PC-3 (cell line): ENCODE measurements around the gene ZACN. TPM values are rescaled to one million over a fixed set of nuclear protein-coding genes. Genes with fewer than 3 reads are reported as not detected.

ENCODE experiments used
- ATAC-seq: fragments of 200-7000 bp; cut with Tn5 transposase; 2 replicates; pipeline ENCODE4 v1.9.1; 2020; ENCODE audit warnings: mild to moderate bottlenecking, moderate library complexity
- BruUV-seq: library from RNA; stranded (reverse); fragments of 400-500 nt; replicated peaks from 2 replicates; lab custom pipeline; 2021; lab: Mats Ljungman, UMichigan
- CTCF ChIA-PET: fragments of 300-600 bp; sonication (Branson Sonifier 250); formaldehyde crosslinking; loops from one replicate; lab custom pipeline; 2022; ENCODE audit warnings: antibody characterized with exemption; lab: Charles Lee
- POLR2A ChIA-PET: fragments of 300-600 bp; sonication (Branson Sonifier 250); formaldehyde crosslinking; loops from one replicate; lab custom pipeline; 2022; ENCODE audit warnings: antibody characterized with exemption; ENCODE audit not compliant: unreplicated experiment; lab: Charles Lee
- DNase-seq: peaks from one replicate; pipeline ENCODE4 v3.0.0-alpha.2; 2015
- H2AFZ ChIP-seq: fragments of 300-600 bp; sonication (generic); 2 replicates; pipeline ENCODE4 v1.6.0; 2016; ENCODE audit warnings: antibody characterized with exemption, low read length
- H3F3A ChIP-seq: fragments of 300-600 bp; sonication (generic); one replicate; pipeline ENCODE4 v1.6.0; 2017; ENCODE audit warnings: antibody characterized with exemption, low read length, control low read depth, mild to moderate bottlenecking; ENCODE audit not compliant: unreplicated experiment
- H3K27ac ChIP-seq: fragments of 300-600 bp; sonication (generic); 2 replicates; pipeline ENCODE4 v1.5.1; 2016; ENCODE audit warnings: mild to moderate bottlenecking, low read length
- H3K27me3 ChIP-seq: fragments of 300-600 bp; sonication (generic); 2 replicates; pipeline ENCODE4 v1.6.1; 2016; ENCODE audit warnings: low read length, mixed read lengths
- H3K36me3 ChIP-seq: fragments of 300-600 bp; sonication (generic); 2 replicates; pipeline ENCODE4 v1.6.1; 2016; ENCODE audit warnings: low read depth, mixed run types, low read length, mixed read lengths
- H3K4me1 ChIP-seq: fragments of 300-600 bp; sonication (generic); 2 replicates; pipeline ENCODE4 v1.5.1; 2016; ENCODE audit warnings: low read length; ENCODE audit not compliant: insufficient read depth
- H3K4me2 ChIP-seq: fragments of 300-600 bp; sonication (generic); 2 replicates; pipeline ENCODE4 v1.6.0; 2016; ENCODE audit warnings: low read length
- H3K4me3 ChIP-seq: fragments of 300-600 bp; sonication (generic); 2 replicates; pipeline ENCODE4 v1.5.1; 2016; ENCODE audit warnings: mild to moderate bottlenecking, low read length, mixed read lengths
- H3K79me2 ChIP-seq: fragments of 300-600 bp; sonication (generic); 2 replicates; pipeline ENCODE4 v1.6.1; 2017; ENCODE audit warnings: low read length, mixed read lengths
- H3K9ac ChIP-seq: fragments of 300-600 bp; sonication (generic); 2 replicates; pipeline ENCODE4 v1.6.0; 2016; ENCODE audit warnings: mild to moderate bottlenecking, low read length
- H3K9me2 ChIP-seq: fragments of 300-600 bp; sonication (generic); replicated peaks from 2 replicates; pipeline ENCODE4 v1.6.1; 2016; ENCODE audit warnings: mixed run types, low read length, mixed read lengths
- H3K9me3 ChIP-seq: fragments of 300-600 bp; sonication (generic); 2 replicates; pipeline ENCODE4 v1.6.1; 2016; ENCODE audit warnings: low read length, mixed read lengths
- H4K20me1 ChIP-seq: fragments of 300-600 bp; sonication (generic); 2 replicates; pipeline ENCODE4 v1.6.1; 2016; ENCODE audit warnings: low read length, mixed read lengths
- CTCF ChIP-seq: fragments of 300-600 bp; sonication (generic); conservative IDR thresholded peaks from 2 replicates; pipeline ENCODE4 v1.5.1; 2017; ENCODE audit warnings: antibody characterized with exemption, low read depth, mild to moderate bottlenecking, low read length
- EZH2 ChIP-seq: fragments of 300-600 bp; sonication (generic); IDR thresholded peaks from one replicate; pipeline ENCODE4 v1.6.1; 2017; ENCODE audit warnings: antibody characterized with exemption, mild to moderate bottlenecking, low read length; ENCODE audit not compliant: unreplicated experiment
- EZH2phosphoT487 ChIP-seq: fragments of 300-600 bp; sonication (generic); IDR thresholded peaks from 2 replicates; pipeline ENCODE4 v1.6.1; 2018; ENCODE audit warnings: mild to moderate bottlenecking, antibody characterized with exemption, low read length, borderline replicate concordance
- intact Hi-C: fragments of 100-400 bp; cut with micrococcal nuclease; formaldehyde crosslinking; loops from 2 replicates; pipeline ENCODE4 v1.9.0; 2023
- total RNA-seq: library from RNA; depleted of rRNA; stranded (reverse); fragments of >200 nt; gene quantifications from 2 replicates; pipeline ENCODE4 v1.2.3, GENCODE V29; 2014

Gene ZACN
- total RNA-seq, 1 experiment from 2014 or later = 0.11 TPM

DNA sequence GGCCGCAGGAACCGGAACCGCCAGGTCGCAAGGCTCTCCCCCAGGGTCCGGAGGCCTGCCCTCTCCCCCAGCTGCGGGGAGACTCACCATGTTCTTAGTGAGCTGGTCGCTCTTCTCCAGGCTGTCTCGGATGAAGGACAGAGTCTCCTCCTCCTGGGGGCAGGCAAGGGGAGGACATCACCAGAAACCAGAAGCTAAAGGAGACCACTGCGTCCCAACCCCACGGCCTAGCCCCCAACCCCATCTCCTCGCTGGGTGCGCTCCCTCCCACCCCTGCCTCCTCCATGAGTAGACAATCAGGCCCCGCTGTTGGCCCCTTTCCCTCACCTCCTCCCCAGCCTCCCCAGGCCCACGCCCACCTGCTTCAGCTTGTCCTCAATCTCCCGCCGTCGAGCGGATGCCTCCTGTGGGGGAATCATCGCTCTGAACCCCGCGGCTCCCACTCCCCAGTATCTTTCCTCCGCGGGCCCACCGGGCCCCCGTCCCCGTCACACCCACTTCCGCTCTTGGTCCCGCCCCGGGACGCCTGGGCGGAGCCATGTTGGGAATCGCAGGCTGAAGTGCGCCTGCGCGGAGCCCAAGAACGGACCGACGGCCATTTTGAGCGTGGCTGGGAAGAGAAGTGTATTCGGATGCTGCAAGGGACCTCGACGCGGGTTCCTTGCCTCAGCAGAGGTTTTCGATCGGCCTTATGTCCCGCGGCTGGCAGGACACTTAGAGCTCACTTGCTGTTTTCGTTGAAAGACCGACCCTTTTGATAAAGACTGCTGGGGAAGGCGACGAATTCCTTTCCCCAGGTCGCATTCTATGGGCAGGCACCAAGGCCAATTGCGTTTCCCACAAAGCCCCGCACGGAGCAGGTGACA, 24.5 kb downstream of the ZACN start, which contains the start of gene EXOC7:
EXOC7 (minus strand) TSS at position 514 of the 866 bp plus-strand sequence; CDS start at position 419, 95 bp downstream.
- Histone ChIP-seq H3K9me3 (no peaks in the 10 kb centered on the region), H4K20me1 (no peaks in the 10 kb centered on the region), H3K4me2 (peak within 1 kb of the TSS; percentile 90), H3F3A (no peaks in the 10 kb centered on the region), H3K9ac (peak within 1 kb of the TSS; percentile 87), H3K79me2 (peaks cover 26% of the 10 kb centered on the region), H3K4me3 (peak within 1 kb of the TSS; percentile 95), H3K4me1 (peaks cover 15% of the 10 kb centered on the region), H3K36me3 (peaks cover 17% of the 10 kb centered on the region), H3K27me3 (no peaks in the 10 kb centered on the region), H3K27ac (peak within 1 kb of the TSS; percentile 16), H3K9me2 (no peaks in the 10 kb centered on the region), H2AFZ (peak within 1 kb of the TSS; percentile 81)
- TF ChIP-seq CTCF (no peak), EZH2phosphoT487 (no peak), EZH2 (no peak)
- ChIA-PET POLR2A (interaction anchor here (0.5 kb wide), 1 partner anchor 250 kb away, joined by 3 read pairs; the partner anchor contains the start of gene PRPSAP1), CTCF (interaction anchor here (0.8 kb wide), 1 partner anchor 143 kb away, joined by 5 read pairs; no protein-coding TSS in a partner anchor)
- peak; percentile 98 for DNase-seq
- BruUV-seq = TSS peak; percentile 66
- ATAC-seq = peak; percentile 82
- intact Hi-C loops = loop anchor here (10.0 kb wide), 1 partner anchor 161 kb away; the partner anchor contains the start of gene UBALD2

DNA sequence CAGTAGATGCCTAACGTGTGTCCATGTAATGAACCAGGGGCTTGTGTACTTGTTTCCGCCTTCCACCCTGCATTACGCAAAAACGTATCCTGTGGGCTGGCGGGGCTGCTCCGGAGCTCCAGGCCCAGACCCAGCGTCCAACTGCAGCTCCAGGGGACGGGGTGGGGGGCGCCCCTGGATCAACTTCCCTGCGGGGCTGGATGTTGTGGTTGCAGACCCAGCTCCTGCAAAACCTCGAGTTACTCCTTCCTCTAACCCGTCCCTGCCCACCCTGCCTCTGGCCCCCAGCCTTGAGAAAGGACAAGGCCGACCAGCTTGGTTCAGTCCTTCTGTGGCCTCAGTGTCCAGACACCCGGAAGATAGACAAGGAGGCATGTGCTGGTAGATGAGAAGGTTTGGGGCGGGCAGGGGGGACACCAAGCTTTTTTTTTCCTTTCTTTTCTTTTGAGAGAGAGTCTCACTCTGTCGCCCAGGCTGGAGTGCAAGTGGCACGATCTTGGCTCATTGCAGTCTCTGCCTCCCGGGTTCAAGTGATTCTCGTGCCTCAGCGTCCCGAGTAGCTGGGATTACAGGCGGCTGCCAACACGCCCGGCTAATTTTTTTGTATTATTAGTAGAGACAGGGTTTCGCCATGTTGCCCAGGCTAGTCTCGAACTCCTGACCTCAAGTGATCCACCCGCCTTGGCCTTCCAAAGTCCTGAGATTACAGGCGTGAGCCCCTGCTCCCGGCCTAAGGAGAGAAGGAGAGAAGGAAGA, 25.3 kb downstream of the ZACN start:
- intact Hi-C loops = loop anchor here (10.0 kb wide), 1 partner anchor 160 kb away; the partner anchor contains the start of gene UBALD2
- Histone ChIP-seq H3K9me2 (no peaks in the 10 kb centered on the region), H3K79me2 (peaks cover 26% of the 10 kb centered on the region), H3K9me3 (no peaks in the 10 kb centered on the region), H2AFZ (peak overlapping the region; percentile 81), H3K4me3 (peak overlapping the region; percentile 95), H3F3A (no peaks in the 10 kb centered on the region), H4K20me1 (no peaks in the 10 kb centered on the region), H3K4me2 (peak overlapping the region; percentile 90), H3K4me1 (peaks cover 15% of the 10 kb centered on the region), H3K9ac (peak overlapping the region; percentile 87), H3K27ac (peak overlapping the region; percentile 16), H3K36me3 (peaks cover 16% of the 10 kb centered on the region), H3K27me3 (no peaks in the 10 kb centered on the region)
- no peak for TF ChIP-seq CTCF
- TF ChIP-seq EZH2phosphoT487 = no peak
- no peak for TF ChIP-seq EZH2
- ChIA-PET CTCF (interaction anchor here (0.6 kb wide), 1 partner anchor 155 kb away, joined by 4 read pairs; no protein-coding TSS in a partner anchor), POLR2A (interaction anchor here (0.5 kb wide), 2 partner anchors 154 to 249 kb away, joined by 3 to 8 read pairs; partner anchors contain the start of gene PRPSAP1)
- no peak for DNase-seq
- no peak for ATAC-seq
- TSS peak; percentile 99 for BruUV-seq
